Cardiac muscle cell (in vitro differentiated cells and primary cell): ENCODE results near the gene SMYD2. TPM values are rescaled to one million over a fixed set of nuclear protein-coding genes. Genes with fewer than 3 reads are reported as not detected.

Experiments used
- DNase-seq, 2 donors: peaks; one replicate each; pipeline versions ENCODE4 v3.0.0 to v3.0.0-alpha.2; 2010 to 2017; ENCODE audit warnings: low read depth in 1 of 2, low spot score in 1 of 2
- H3K27ac ChIP-seq: fragments of 200-600 bp; sonication (generic); 2 replicates; pipeline ENCODE4 v1.5.1; 2016
- H3K27me3 ChIP-seq: fragments of 200-600 bp; sonication (generic); 2 replicates; pipeline ENCODE4 v1.6.0; 2016; ENCODE audit warnings: control low read depth
- H3K36me3 ChIP-seq: fragments of 200-600 bp; sonication (generic); 2 replicates; pipeline ENCODE4 v1.5.1; 2016; ENCODE audit warnings: control low read depth
- H3K4me1 ChIP-seq: fragments of 200-600 bp; sonication (generic); 2 replicates; pipeline ENCODE4 v1.8.1; 2017; ENCODE audit warnings: low read depth, mild to moderate bottlenecking, mixed run types
- H3K4me3 ChIP-seq: fragments of 200-600 bp; sonication (generic); 2 replicates; pipeline ENCODE4 v1.5.1; 2016; ENCODE audit warnings: mild to moderate bottlenecking
- H3K9me3 ChIP-seq: fragments of 200-600 bp; sonication (generic); 2 replicates; pipeline ENCODE4 v1.5.1; 2017; ENCODE audit warnings: low read depth, mild to moderate bottlenecking, control low read depth
- polyA plus RNA-seq: library from polyadenylated mRNA; unstranded; fragments of >200 nt; fragmentation: Nextera tagmentation; extraction: Ambion mirVana; gene quantifications from 2 replicates; pipeline ENCODE4 v1.2.1, GENCODE V29; 2016
- total RNA-seq: library from RNA; depleted of rRNA; stranded (reverse); fragments of >200 nt; gene quantifications from 2 replicates; pipeline ENCODE4 v1.2.3, GENCODE V29; 2016
- TF ChIP-seq, protein P1 (sequence below): IDR thresholded peaks from 2 replicates; pipeline ENCODE4 v1.5.1; 2012; ENCODE audit warnings: low read depth, mild to moderate bottlenecking, low read length

Gene SMYD2
- total and polyA plus RNA-seq, 2 experiments from 2014 or later = 41.8 to 65.7 TPM

- peaks cover 8% of the 10 kb centered on the region for H3K36me3 ChIP-seq
- H3K4me1 ChIP-seq = peaks cover 4% of the 10 kb centered on the region
- no peak for DNase-seq
- no peaks in the 10 kb centered on the region for H3K9me3 ChIP-seq
- no peak overlapping the region for H3K27ac ChIP-seq
- TF ChIP-seq, protein P1, sequence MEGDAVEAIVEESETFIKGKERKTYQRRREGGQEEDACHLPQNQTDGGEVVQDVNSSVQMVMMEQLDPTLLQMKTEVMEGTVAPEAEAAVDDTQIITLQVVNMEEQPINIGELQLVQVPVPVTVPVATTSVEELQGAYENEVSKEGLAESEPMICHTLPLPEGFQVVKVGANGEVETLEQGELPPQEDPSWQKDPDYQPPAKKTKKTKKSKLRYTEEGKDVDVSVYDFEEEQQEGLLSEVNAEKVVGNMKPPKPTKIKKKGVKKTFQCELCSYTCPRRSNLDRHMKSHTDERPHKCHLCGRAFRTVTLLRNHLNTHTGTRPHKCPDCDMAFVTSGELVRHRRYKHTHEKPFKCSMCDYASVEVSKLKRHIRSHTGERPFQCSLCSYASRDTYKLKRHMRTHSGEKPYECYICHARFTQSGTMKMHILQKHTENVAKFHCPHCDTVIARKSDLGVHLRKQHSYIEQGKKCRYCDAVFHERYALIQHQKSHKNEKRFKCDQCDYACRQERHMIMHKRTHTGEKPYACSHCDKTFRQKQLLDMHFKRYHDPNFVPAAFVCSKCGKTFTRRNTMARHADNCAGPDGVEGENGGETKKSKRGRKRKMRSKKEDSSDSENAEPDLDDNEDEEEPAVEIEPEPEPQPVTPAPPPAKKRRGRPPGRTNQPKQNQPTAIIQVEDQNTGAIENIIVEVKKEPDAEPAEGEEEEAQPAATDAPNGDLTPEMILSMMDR = no peak
- no peak overlapping the region for H3K4me3 ChIP-seq
- no peaks in the 10 kb centered on the region for H3K27me3 ChIP-seq
Measured at GRCh38 chr1:214321705-214322453, 40.9 kb downstream of the SMYD2 start.

- Histone ChIP-seq H3K27me3 (no peaks in the 10 kb centered on the region), H3K9me3 (no peaks in the 10 kb centered on the region), H3K36me3 (peaks cover 8% of the 10 kb centered on the region), H3K4me1 (peaks cover 20% of the 10 kb centered on the region), H3K27ac (no peak overlapping the region), H3K4me3 (no peak overlapping the region)
- no peak for DNase-seq
- TF ChIP-seq, protein P1 = no peak
Measured at GRCh38 chr1:214324896-214325800, 44.2 kb downstream of the SMYD2 start.

DNA sequence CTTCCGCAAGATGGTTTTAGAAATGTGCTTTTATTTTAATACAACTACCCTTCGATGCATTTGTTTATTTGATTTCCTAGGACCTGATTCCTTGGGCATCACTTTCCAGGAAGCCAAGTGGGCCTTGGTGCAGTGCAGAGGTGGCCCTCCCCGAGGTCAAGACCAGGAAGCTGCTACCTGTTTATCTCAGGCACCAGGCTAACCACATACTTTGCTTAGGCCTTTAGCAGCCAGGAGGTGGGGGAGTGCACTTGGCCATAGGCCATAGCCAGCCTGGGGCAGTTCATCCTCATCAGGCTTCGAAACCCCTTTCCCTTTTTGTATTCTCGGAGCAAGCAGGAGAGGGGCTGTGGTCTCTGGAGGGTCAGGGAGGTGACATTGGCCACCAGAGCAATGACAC is 45.4 kb downstream of the SMYD2 start:
- peak in 1 of 2 donors; percentile 28 for DNase-seq

DNA sequence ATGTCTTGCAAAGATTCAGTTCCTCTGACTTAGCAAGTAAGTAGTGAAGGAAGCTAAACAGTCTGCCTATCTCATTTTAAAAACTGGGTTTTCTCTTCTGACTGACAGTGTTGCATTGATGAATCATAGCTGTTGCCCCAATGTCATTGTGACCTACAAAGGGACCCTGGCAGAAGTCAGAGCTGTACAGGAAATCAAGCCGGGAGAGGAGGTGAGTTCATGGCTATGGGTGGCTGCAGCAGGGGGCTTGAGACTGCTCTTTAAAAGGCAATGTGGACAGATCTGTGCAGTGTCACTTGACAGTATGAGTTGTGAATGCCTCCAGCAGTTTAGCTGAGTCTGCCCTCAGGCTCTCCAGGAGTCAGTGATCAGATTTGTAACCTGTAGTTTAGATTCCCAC is 46.6 kb downstream of the SMYD2 start:
- TF ChIP-seq, protein P1 = no peak
- peak in 1 of 2 donors; percentile 90 for DNase-seq
- H3K27me3 ChIP-seq = no peaks in the 10 kb centered on the region
- peak overlapping the region; percentile 82 for H3K27ac ChIP-seq
- H3K4me3 ChIP-seq = no peak overlapping the region
- H3K4me1 ChIP-seq = peaks cover 20% of the 10 kb centered on the region
- H3K9me3 ChIP-seq = no peaks in the 10 kb centered on the region
- no peaks in the 10 kb centered on the region for H3K36me3 ChIP-seq

More for the DNA sequence above, 45.4 kb downstream of the SMYD2 start:
- TF ChIP-seq, protein P1 = no peak
- Histone ChIP-seq H3K4me1 (peaks cover 20% of the 10 kb centered on the region), H3K9me3 (no peaks in the 10 kb centered on the region), H3K4me3 (no peak overlapping the region), H3K27me3 (no peaks in the 10 kb centered on the region), H3K36me3 (no peaks in the 10 kb centered on the region), H3K27ac (peak overlapping the region; percentile 82)

GRCh38 chr1:214328770-214329469 is 48.0 kb downstream of the SMYD2 start:
- H3K36me3 ChIP-seq = no peaks in the 10 kb centered on the region
- H3K4me3 ChIP-seq = no peak overlapping the region
- TF ChIP-seq, protein P1 = peak; percentile 84
- peak; percentile 82 to 86 for DNase-seq
- peak overlapping the region; percentile 82 for H3K27ac ChIP-seq
- H3K4me1 ChIP-seq = peaks cover 20% of the 10 kb centered on the region
- H3K27me3 ChIP-seq = no peaks in the 10 kb centered on the region
- no peaks in the 10 kb centered on the region for H3K9me3 ChIP-seq
